Left ventricle myocardium inferior (tissue), 1 donor: Measurements from ENCODE around the gene STAC2. TPM values are rescaled to one million over a fixed set of nuclear protein-coding genes. Genes with fewer than 3 reads are reported as not detected.

ENCODE experiments used
- DNase-seq: peaks from one replicate; pipeline ENCODE4 v3.0.0-alpha.2; 2020
- H3K27ac ChIP-seq: fragments of 200-600 bp; replicated peaks from 2 replicates; pipeline ENCODE4 v1.8.0; 2021
- H3K27me3 ChIP-seq: fragments of 200-600 bp; 2 replicates; pipeline ENCODE4 v1.8.0; 2021; ENCODE audit warnings: low read depth
- H3K36me3 ChIP-seq: fragments of 200-600 bp; 2 replicates; pipeline ENCODE4 v1.8.0; 2021
- H3K4me1 ChIP-seq: fragments of 200-600 bp; 2 replicates; pipeline ENCODE4 v1.8.0; 2021
- H3K4me3 ChIP-seq: fragments of 200-600 bp; 2 replicates; pipeline ENCODE4 v1.8.0; 2021; ENCODE audit warnings: mild to moderate bottlenecking, moderate library complexity
- H3K9me3 ChIP-seq: fragments of 200-600 bp; replicated peaks from 2 replicates; pipeline ENCODE4 v1.8.0; 2021
- CTCF ChIP-seq: fragments of 200-600 bp; IDR thresholded peaks from 2 replicates; pipeline ENCODE4 v1.8.0; 2021; ENCODE audit warnings: antibody characterized with exemption, mild to moderate bottlenecking, borderline replicate concordance
- intact Hi-C: fragments of 100-400 bp; cut with micrococcal nuclease; formaldehyde crosslinking; loops from one replicate; pipeline ENCODE4 v1.11.0; 2022
- total RNA-seq: library from RNA; stranded (reverse); fragmentation: NEBNext Ultra II Directional; extraction: Animal tissue kit (Norgen Biotek cat#: 25700); gene quantifications from one replicate; pipeline ENCODE4 v1.2.1, GENCODE V29; 2021
- donor health status: DM: no; HTN: yes; CAD: no; lungs with severe emphysema.

The STAC2 gene
- total RNA-seq, 1 donor from 2014 or later: 0.36 TPM

GRCh38 chr17:39219647-39220154 lies 6.0 kb downstream of the STAC2 start:
- H3K27ac ChIP-seq: peak overlapping the region; percentile 72
- H3K4me1 ChIP-seq: peaks cover 19% of the 10 kb centered on the region
- no peaks in the 10 kb centered on the region for H3K36me3 ChIP-seq
- no peak overlapping the region for H3K4me3 ChIP-seq
- intact Hi-C loops: no loop called here
- TF ChIP-seq CTCF: no peak
- peak; percentile 60 for DNase-seq
- H3K27me3 ChIP-seq: peaks cover 31% of the 10 kb centered on the region
- no peaks in the 10 kb centered on the region for H3K9me3 ChIP-seq

- no peak for TF ChIP-seq CTCF
- H3K36me3 ChIP-seq: no peaks in the 10 kb centered on the region
- DNase-seq: no peak
- no peak overlapping the region for H3K4me3 ChIP-seq
- H3K27ac ChIP-seq: peak overlapping the region; percentile 72
- H3K4me1 ChIP-seq: peaks cover 17% of the 10 kb centered on the region
- intact Hi-C loops: no loop called here
- no peaks in the 10 kb centered on the region for H3K9me3 ChIP-seq
- peaks cover 29% of the 10 kb centered on the region for H3K27me3 ChIP-seq
Measured at GRCh38 chr17:39218906-39219305, 6.8 kb downstream of the STAC2 start.

GRCh38 chr17:39217734-39218369 lies 7.9 kb downstream of the STAC2 start:
- peaks cover 33% of the 10 kb centered on the region for H3K27me3 ChIP-seq
- H3K9me3 ChIP-seq: no peaks in the 10 kb centered on the region
- H3K4me3 ChIP-seq: no peak overlapping the region
- no peak overlapping the region for H3K27ac ChIP-seq
- H3K36me3 ChIP-seq: no peaks in the 10 kb centered on the region
- H3K4me1 ChIP-seq: peaks cover 18% of the 10 kb centered on the region
- TF ChIP-seq CTCF: no peak
- intact Hi-C loops: no loop called here
- DNase-seq: no peak

GRCh38 chr17:39213852-39214251 lies 11.9 kb downstream of the STAC2 start:
- Histone ChIP-seq H3K36me3 (no peaks in the 10 kb centered on the region), H3K4me3 (no peak overlapping the region), H3K4me1 (peaks cover 33% of the 10 kb centered on the region), H3K27ac (no peak overlapping the region), H3K27me3 (peaks cover 48% of the 10 kb centered on the region), H3K9me3 (no peaks in the 10 kb centered on the region)
- intact Hi-C loops: no loop called here
- DNase-seq: no peak
- TF ChIP-seq CTCF: no peak

GRCh38 chr17:39212841-39213480 lies 12.8 kb downstream of the STAC2 start:
- H3K4me3 ChIP-seq: no peak overlapping the region
- H3K27ac ChIP-seq: peak overlapping the region; percentile 23
- no peak for TF ChIP-seq CTCF
- peaks cover 38% of the 10 kb centered on the region for H3K4me1 ChIP-seq
- H3K36me3 ChIP-seq: no peaks in the 10 kb centered on the region
- intact Hi-C loops: no loop called here
- no peaks in the 10 kb centered on the region for H3K9me3 ChIP-seq
- H3K27me3 ChIP-seq: peaks cover 46% of the 10 kb centered on the region
- no peak for DNase-seq
